ENCODE data around the gene COL1A1.

The COL1A1 gene

GRCh38 chr17:50186661-50187393 is 14.6 kb downstream of the COL1A1 start:
- no peak for DNase-seq (ENCODE audit: low read depth)

DNA sequence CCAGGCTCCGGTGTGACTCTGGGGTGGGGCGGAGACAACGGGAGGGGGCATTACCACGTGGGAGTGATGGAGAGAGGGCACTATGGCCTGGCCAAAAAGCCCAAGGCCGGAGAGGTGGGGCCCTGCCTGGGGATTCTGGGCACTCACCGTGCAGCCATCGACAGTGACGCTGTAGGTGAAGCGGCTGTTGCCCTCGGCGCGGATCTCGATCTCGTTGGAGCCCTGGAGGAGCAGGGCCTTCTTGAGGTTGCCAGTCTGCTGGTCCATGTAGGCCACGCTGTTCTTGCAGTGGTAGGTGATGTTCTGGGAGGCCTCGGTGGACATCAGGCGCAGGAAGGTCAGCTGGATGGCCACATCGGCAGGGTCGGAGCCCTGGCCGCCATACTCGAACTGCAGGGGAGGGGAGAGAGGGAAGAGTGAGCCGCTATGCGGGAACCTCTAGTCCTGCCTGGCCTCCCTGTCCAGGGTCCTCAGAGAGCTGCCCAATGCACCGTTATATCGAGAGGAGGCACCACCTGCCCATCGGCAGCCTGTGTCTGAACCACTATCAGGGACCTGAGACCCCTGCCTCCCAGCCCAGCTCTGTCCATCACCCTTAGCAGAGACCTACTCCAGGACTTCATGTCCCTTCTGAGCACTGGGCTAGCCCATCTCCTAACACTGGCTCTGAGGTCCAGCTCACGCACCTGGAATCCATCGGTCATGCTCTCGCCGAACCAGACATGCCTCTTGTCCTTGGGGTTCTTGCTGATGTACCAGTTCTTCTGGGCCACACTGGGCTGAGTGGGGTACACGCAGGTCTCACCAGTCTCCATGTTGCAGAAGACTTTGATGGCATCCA is 15.6 kb downstream of the COL1A1 start:
- DNase-seq (ENCODE audit: low read depth) = no peak

DNA sequence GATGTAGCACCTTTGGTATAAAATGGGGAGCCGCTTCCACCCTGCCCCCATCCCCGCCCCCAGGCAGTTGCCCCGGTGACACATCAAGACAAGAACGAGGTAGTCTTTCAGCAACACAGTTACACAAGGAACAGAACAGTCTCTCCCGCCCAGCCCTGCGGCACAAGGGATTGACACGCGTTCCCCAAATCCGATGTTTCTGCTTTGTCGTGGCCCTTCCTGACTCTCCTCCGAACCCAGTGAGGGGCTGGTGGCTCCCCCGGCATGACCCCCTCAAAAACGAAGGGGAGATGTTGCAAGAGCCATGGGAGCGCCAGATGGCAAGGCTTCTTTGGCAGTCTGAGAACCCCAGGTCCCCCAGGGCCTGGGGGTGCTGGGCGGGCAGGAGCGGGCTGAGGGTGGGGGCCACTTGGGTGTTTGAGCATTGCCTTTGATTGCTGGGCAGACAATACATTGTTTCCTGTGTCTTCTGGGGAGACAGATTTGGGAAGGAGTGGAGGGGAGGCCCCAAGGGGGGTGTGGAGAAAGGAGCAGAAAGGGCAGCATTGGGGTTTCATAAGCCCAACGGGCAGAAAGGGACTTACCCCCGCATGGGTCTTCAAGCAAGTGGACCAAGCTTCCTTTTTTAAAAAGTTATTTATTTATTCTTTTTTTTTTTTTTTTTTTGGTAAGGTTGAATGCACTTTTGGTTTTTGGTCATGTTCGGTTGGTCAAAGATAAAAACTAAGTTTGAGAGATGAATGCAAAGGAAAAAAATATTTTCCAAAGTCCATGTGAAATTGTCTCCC is 16.6 kb downstream of the COL1A1 start:
- no peak for DNase-seq (ENCODE audit: low read depth)

DNA sequence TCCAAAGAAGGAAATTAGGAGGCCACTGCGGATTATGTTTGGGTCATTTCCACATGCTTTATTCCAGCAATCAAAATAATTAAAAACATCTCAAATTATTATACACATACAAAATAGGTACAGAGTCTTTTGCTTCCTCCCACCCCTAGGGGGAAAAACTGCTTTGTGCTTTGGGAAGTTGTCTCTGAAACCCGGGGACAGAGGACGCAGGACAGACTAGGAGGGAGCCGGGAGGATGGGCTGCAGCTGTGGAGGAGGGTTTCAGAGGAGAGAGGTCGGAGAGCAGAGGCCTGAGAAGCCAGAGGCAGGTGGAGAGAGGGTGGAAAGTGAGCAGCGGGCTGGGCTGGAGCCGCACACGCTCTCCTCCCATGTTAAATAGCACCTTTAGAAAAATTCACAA is 17.4 kb downstream of the COL1A1 start:
- DNase-seq (ENCODE audit: low read depth) = no peak

DNA sequence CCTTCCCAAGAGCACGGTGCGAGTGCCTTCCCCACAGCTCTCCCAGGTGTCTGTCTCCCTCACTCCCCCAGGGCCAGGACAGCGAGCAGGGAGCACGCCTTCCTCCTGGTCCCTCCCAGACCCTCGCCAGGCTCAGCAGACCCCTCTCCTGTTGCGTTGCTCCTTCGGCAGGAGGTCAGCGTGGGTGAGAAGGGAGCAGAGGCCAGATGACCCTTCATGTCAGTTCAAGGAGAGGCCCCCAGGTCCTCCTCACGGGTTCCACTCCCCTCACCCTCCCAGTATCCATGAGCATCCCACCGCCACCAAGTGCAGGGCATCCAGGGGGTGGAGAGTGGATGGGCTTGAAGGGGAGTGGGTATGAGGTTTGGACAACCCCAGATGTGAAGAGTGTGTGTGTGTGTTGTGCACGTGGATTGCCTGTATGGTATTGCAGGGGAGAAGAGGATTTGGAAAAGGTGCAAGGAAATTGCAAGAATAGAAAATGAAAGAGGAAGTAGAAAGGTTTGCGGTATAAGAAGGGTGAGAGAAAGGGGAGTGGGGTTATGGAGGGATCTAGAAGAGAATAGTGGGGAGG is 17.9 kb downstream of the COL1A1 start:
- DNase-seq (ENCODE audit: low read depth) = no peak

GRCh38 chr17:50182783-50183420 is 18.5 kb downstream of the COL1A1 start:
- no peak for DNase-seq (ENCODE audit: low read depth)

DNA sequence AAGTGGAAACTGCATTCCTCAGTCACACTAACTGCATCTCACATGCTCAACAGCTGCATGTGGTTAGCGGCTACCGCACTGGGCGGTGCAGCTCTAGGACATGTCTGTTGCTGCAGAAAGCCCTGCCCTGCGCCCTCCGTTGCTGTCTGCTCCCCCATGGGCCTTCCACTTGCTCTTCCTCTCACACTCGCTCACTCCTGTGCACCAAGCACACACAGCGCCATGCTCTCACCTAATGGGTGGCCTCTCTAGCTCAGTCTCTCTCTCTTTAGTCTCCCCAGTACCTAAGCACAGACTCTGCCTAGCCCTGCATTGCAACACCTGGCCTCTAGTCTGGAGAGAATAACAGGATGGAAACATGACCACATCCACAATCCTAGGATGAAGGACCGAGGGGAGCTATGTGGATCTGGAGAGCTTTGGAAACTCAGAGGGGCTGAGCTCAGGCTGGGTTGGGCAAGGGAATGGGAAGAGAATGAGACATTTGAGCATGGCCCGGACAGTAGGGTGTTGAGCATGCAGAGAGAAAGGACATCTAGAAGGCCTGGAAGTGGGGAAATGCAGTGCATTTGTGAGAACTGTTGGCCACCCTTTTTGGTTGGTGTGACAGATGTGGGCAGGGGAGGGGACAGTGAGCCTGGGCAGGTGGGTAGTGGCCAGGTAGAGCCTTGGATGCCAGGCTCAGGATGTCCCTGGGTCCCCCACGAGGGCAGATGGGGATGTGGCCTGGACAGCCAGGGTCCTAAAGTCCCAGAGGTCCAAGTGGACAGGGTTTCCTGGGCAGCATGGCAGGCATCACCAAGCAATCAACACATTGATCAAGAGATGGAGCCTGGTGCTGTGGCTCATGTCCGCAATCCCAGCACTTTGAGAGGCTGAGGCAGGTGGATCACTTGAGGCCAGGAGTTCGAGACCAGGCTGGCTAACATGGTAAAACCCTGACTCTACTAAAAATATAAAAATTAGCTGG is 19.6 kb downstream of the COL1A1 start:
- DNase-seq (ENCODE audit: low read depth) = no peak

DNA sequence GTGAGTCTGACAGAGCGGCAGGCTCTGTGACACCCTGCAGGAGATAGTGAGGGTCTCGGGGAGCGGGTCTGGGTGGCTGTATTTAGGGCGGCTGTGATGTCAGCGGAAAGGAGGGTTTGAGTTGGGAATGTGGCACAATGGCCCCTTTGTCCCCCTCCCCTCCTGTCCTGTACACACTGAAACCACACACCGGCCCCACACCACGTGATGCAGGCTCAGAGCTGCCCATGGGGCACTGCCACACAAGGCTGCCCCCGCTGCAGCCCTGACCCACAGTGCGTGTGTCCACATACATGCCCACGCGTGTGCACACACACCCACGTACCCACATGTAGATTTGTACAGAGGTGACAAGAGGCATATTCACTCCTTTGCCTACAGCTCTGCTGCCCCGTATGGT is 20.3 kb downstream of the COL1A1 start:
- DNase-seq (ENCODE audit: low read depth) = no peak

DNA sequence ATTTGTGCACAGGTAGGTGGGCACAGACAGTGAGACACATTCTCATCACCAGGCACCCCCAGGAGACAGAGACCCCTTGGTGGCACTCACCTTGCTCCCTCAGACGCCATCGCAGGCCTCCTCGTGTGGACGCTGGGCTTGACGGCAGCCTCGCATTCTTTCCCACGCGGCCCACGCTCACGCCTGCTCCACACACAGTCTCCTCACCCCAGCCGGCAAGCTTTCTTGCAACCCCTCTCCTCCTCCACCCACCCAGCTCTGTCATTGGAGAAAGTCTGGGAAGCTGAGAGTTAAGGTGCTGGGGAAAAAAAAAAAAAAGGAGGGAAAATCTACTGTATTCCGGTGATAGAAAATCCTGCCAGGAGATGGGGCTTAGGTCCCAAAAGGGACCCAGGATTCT is 20.8 kb downstream of the COL1A1 start:
- no peak for DNase-seq (ENCODE audit: low read depth)

- no peak for DNase-seq (ENCODE audit: low read depth)
Observed at GRCh38 chr17:50180111-50180510, 21.3 kb downstream of the COL1A1 start.

DNA sequence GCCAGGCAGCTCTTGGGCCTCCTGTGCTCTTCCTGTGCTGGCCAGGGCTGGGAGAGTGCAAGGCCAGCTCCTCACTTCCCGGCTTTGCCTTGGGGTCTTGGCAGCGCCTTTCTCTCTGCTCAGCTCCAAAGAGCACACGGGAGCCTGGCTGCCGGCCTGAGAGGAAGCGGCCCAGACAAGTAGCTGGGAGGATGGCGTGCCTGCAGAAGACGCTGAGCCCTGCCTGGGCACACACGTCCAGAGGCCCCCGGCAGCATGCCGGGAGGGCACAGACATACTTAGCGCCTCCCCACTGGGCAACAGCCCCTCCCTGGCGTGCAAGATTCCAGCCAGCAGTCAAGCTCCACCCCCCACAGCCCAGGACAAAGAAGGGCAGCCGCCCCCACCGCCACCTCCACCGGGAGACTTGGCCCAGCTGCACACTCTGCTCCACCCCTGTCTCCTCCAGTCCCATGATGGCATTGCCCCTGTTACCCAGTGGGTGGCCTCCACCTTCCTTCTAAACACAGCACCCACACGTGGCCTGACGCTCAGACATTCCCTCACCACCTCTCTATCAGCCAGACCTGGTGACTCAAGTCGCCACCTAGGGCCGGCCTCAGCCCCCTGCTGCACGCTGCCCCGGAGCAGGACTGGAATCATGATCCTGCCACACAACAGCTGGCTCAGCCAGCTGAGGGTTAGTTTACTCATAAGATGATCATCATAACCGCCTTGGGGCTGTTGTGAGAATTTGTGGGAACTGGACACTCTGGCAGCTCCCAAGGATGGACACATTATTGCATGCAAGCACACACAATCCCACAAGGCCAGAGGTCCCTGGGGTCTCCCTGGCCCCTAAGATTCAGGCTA is 23.2 kb downstream of the COL1A1 start:
- peak; percentile 30 for DNase-seq (ENCODE audit: low read depth)

- no peak for DNase-seq (ENCODE audit: low read depth)
Observed at GRCh38 chr17:50177476-50177875, 24.0 kb downstream of the COL1A1 start.

GRCh38 chr17:50176559-50177357 is 24.7 kb downstream of the COL1A1 start:
- no peak for DNase-seq (ENCODE audit: low read depth)

GRCh38 chr17:50175035-50175807 is 26.2 kb downstream of the COL1A1 start:
- no peak for DNase-seq (ENCODE audit: low read depth)

GRCh38 chr17:50174444-50174843 is 27.0 kb downstream of the COL1A1 start:
- DNase-seq (ENCODE audit: low read depth) = no peak

DNA sequence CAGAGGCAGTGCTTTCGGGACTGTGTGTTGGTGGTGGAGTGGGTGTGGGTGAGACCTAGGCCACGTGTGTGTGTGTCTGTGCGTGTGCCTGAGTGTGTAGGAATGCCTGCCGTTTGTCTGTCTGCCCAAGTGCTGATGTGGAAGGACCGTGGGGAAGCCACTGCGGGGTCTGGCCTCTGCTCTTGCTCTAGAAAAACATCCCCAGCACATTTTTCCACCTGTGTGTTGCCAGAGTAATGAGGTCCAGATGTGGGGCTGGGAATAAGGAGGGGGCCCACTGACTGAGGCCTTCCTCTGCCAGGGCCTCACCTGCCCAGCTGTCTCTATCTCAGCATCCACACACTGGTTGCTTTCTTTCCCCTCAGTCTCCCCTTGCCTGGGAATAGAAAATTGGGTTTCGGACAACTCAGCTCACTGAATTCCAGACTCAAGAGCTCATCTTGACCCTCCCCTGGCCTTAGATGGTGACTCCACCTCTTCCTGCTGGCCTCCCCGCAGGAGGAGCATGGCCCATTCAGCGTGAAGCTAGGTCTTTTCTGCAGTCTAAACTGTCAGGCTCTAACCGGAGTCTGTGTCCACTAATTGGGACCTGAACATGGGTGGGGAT is 28.0 kb downstream of the COL1A1 start:
- no peak for DNase-seq (ENCODE audit: low read depth)

- no peak for DNase-seq (ENCODE audit: low read depth)
Observed at GRCh38 chr17:50172936-50173334, 28.5 kb downstream of the COL1A1 start.

- DNase-seq (ENCODE audit: low read depth) = no peak
Observed at GRCh38 chr17:50172130-50172529, 29.3 kb downstream of the COL1A1 start.

All from stimulated activated CD8-positive, alpha-beta memory T cell treated with anti-CD3 and anti-CD28 coated beads, Interleukin-12 subunit alpha, Interleukin-12 subunit beta, amount 100 ng/mL, for 1 hour (primary cell).